ENCODE data around the gene MCU. TPM values are rescaled to one million over a fixed set of nuclear protein-coding genes. Genes with fewer than 3 reads are reported as not detected.
A peak's percentile ranks its signal among the peaks of the same experiment; 100 is the strongest.

Gene MCU
- total and polyA plus RNA-seq, 2 donors (not counting 1 experiment from before 2014, with no cell fraction given) = 40.5 to 77.1 TPM

GRCh38 chr10:72759584-72759983, 67.6 kb downstream of the MCU start:
- TF ChIP-seq CTCF (conservative IDR thresholded peaks at IDR 0.05 in 1 of 2, IDR thresholded peaks at IDR 0.05 in 1 of 2; ENCODE audit: low read depth in 1 of 2, low read length in 2 of 2) (no peak), EZH2 (IDR thresholded peaks at IDR 0.05; ENCODE audit: low read length, missing control alignments) (no peak)
- peaks cover 2% of the 10 kb centered on the region for H3K4me1 ChIP-seq (ENCODE audit: control insufficient read depth, extremely low read depth, insufficient read depth, low read length)

GRCh38 chr10:72761498-72761897, 69.6 kb downstream of the MCU start:
- H3K79me2 ChIP-seq (ENCODE audit: control insufficient read depth, insufficient read depth, low read length) = no peaks in the 10 kb centered on the region
- no peaks in the 10 kb centered on the region for H3K9me3 ChIP-seq (ENCODE audit: control insufficient read depth, insufficient read depth, low read depth, low read length)
- H3K4me1 ChIP-seq (ENCODE audit: control insufficient read depth, extremely low read depth, insufficient read depth, low read length) = peaks cover 2% of the 10 kb centered on the region
- no peak overlapping the region for H3K27ac ChIP-seq (ENCODE audit: insufficient read depth, low read length)
- no peak overlapping the region for H3K4me2 ChIP-seq (ENCODE audit: extremely low read depth, insufficient read depth, low read length)
- no peak for DNase-seq (ENCODE audit: low read depth in 2 of 2)
- H2AFZ ChIP-seq (ENCODE audit: low read length) = no peak overlapping the region
- TF ChIP-seq EZH2 (IDR thresholded peaks at IDR 0.05; ENCODE audit: low read length, missing control alignments) (no peak), CTCF (conservative IDR thresholded peaks at IDR 0.05 in 1 of 2, IDR thresholded peaks at IDR 0.05 in 1 of 2; ENCODE audit: low read depth in 1 of 2, low read length in 2 of 2) (no peak)
- H3K9ac ChIP-seq (ENCODE audit: insufficient read depth, low read length) = no peak overlapping the region
- no peaks in the 10 kb centered on the region for H3K36me3 ChIP-seq (ENCODE audit: control insufficient read depth, insufficient read depth, low read length)
- H4K20me1 ChIP-seq (ENCODE audit: control insufficient read depth, extremely low read depth, insufficient read depth, low read length) = no peaks in the 10 kb centered on the region
- H3K27me3 ChIP-seq (ENCODE audit: control insufficient read depth, insufficient read depth, low read length) = no peaks in the 10 kb centered on the region
- no peak overlapping the region for H3K4me3 ChIP-seq (replicated peaks in 1 of 4; ENCODE audit: control extremely low read depth in 1 of 4, insufficient read depth in 1 of 4, low read depth in 3 of 4, low read length in 4 of 4)

More at GRCh38 chr10:72759584-72759983, 67.6 kb downstream of the MCU start:
- Histone ChIP-seq H3K36me3 (ENCODE audit: control insufficient read depth, insufficient read depth, low read length) (no peaks in the 10 kb centered on the region), H3K79me2 (ENCODE audit: control insufficient read depth, insufficient read depth, low read length) (peaks cover 1% of the 10 kb centered on the region), H3K27ac (ENCODE audit: insufficient read depth, low read length) (no peak overlapping the region), H3K4me3 (replicated peaks in 1 of 4; ENCODE audit: control extremely low read depth in 1 of 4, insufficient read depth in 1 of 4, low read depth in 3 of 4, low read length in 4 of 4) (no peak overlapping the region), H4K20me1 (ENCODE audit: control insufficient read depth, extremely low read depth, insufficient read depth, low read length) (no peaks in the 10 kb centered on the region), H3K27me3 (ENCODE audit: control insufficient read depth, insufficient read depth, low read length) (no peaks in the 10 kb centered on the region), H2AFZ (ENCODE audit: low read length) (no peak overlapping the region), H3K4me2 (ENCODE audit: extremely low read depth, insufficient read depth, low read length) (no peak overlapping the region), H3K9me3 (ENCODE audit: control insufficient read depth, insufficient read depth, low read depth, low read length) (no peaks in the 10 kb centered on the region), H3K9ac (ENCODE audit: insufficient read depth, low read length) (no peak overlapping the region)
- DNase-seq (ENCODE audit: low read depth in 2 of 2) = no peak

- no peak overlapping the region for H3K27ac ChIP-seq (ENCODE audit: insufficient read depth, low read length)
- H3K36me3 ChIP-seq (ENCODE audit: control insufficient read depth, insufficient read depth, low read length) = no peaks in the 10 kb centered on the region
- H3K9me3 ChIP-seq (ENCODE audit: control insufficient read depth, insufficient read depth, low read depth, low read length) = no peaks in the 10 kb centered on the region
- peak in 1 of 2 donors; percentile 40 for DNase-seq (ENCODE audit: low read depth in 2 of 2)
- no peaks in the 10 kb centered on the region for H3K79me2 ChIP-seq (ENCODE audit: control insufficient read depth, insufficient read depth, low read length)
- no peaks in the 10 kb centered on the region for H4K20me1 ChIP-seq (ENCODE audit: control insufficient read depth, extremely low read depth, insufficient read depth, low read length)
- H3K4me1 ChIP-seq (ENCODE audit: control insufficient read depth, extremely low read depth, insufficient read depth, low read length) = peaks cover 2% of the 10 kb centered on the region
- no peak overlapping the region for H3K4me3 ChIP-seq (replicated peaks in 1 of 4; ENCODE audit: control extremely low read depth in 1 of 4, insufficient read depth in 1 of 4, low read depth in 3 of 4, low read length in 4 of 4)
- H2AFZ ChIP-seq (ENCODE audit: low read length) = no peak overlapping the region
- TF ChIP-seq EZH2 (IDR thresholded peaks at IDR 0.05; ENCODE audit: low read length, missing control alignments) (no peak), CTCF (conservative IDR thresholded peaks at IDR 0.05 in 1 of 2, IDR thresholded peaks at IDR 0.05 in 1 of 2; ENCODE audit: low read depth in 1 of 2, low read length in 2 of 2) (no peak)
- H3K27me3 ChIP-seq (ENCODE audit: control insufficient read depth, insufficient read depth, low read length) = no peaks in the 10 kb centered on the region
- no peak overlapping the region for H3K9ac ChIP-seq (ENCODE audit: insufficient read depth, low read length)
- no peak overlapping the region for H3K4me2 ChIP-seq (ENCODE audit: extremely low read depth, insufficient read depth, low read length)
These were observed 70.1 kb downstream of the MCU start for GRCh38 chr10:72762042-72762441.

Data from fibroblast of lung (primary cell).